Ishikawa (cell line): Measurements from ENCODE around the gene MAPK12.

Experiments used
- CEBPB ChIP-seq: IDR thresholded peaks from 2 replicates; pipeline ENCODE4 v1.6.1; 2012
- CREB1 ChIP-seq: IDR thresholded peaks from 2 replicates; pipeline ENCODE4 v1.6.1; 2012; ENCODE audit warnings: low read depth
- EGR1 ChIP-seq: IDR thresholded peaks from 2 replicates; pipeline ENCODE4 v1.6.1; 2012
- EP300 ChIP-seq: IDR thresholded peaks from 2 replicates; pipeline ENCODE4 v1.6.1; 2012; ENCODE audit warnings: borderline replicate concordance
- FOXM1 ChIP-seq: IDR thresholded peaks from 2 replicates; pipeline ENCODE4 v1.6.1; 2012; ENCODE audit warnings: low read depth, borderline replicate concordance
- MAX ChIP-seq: IDR thresholded peaks from 2 replicates; pipeline ENCODE4 v1.6.1; 2012
- NFIC ChIP-seq: IDR thresholded peaks from 2 replicates; pipeline ENCODE4 v1.6.1; 2012
- RAD21 ChIP-seq: IDR thresholded peaks from 2 replicates; pipeline ENCODE4 v1.6.1; 2012; ENCODE audit warnings: low read depth
- REST ChIP-seq: IDR thresholded peaks from 2 replicates; pipeline ENCODE4 v1.6.1; 2012; ENCODE audit warnings: low read depth, mild to moderate bottlenecking
- TAF1 ChIP-seq: IDR thresholded peaks from 2 replicates; pipeline ENCODE4 v1.6.1; 2012; ENCODE audit warnings: low read depth, mild to moderate bottlenecking
- TCF12 ChIP-seq: IDR thresholded peaks from 2 replicates; pipeline ENCODE4 v1.6.1; 2012; ENCODE audit warnings: low read depth
- TEAD4 ChIP-seq: IDR thresholded peaks from 2 replicates; pipeline ENCODE4 v1.6.1; 2012
- USF1 ChIP-seq: IDR thresholded peaks from 2 replicates; pipeline ENCODE4 v1.6.1; 2012
- YY1 ChIP-seq: IDR thresholded peaks from 2 replicates; pipeline ENCODE4 v1.6.1; 2012; ENCODE audit warnings: low read depth
- ZBTB7A ChIP-seq: IDR thresholded peaks from 2 replicates; pipeline ENCODE4 v1.6.1; 2012; ENCODE audit warnings: low read depth

MAPK12 gene

GRCh38 chr22:50261615-50262459, at the start of gene MAPK12:
Gene MAPK12 (minus strand): TSS chr22:50261683. CDS start chr22:50261509, 174 bp downstream.
- TF ChIP-seq CREB1 (no peak), USF1 (peak; percentile 89)

GRCh38 chr22:50310949-50311444, 49.5 kb upstream of the MAPK12 start:
- no peak for TF ChIP-seq YY1
- no peak for TF ChIP-seq NFIC
- TF ChIP-seq CREB1: no peak
- TF ChIP-seq TCF12: no peak
- no peak for TF ChIP-seq ZBTB7A
- TF ChIP-seq MAX: no peak
- TF ChIP-seq FOXM1: no peak
- no peak for TF ChIP-seq EGR1
- no peak for TF ChIP-seq EP300
- no peak for TF ChIP-seq RAD21
- no peak for TF ChIP-seq CEBPB
- no peak for TF ChIP-seq REST
- TF ChIP-seq USF1: no peak
- no peak for TF ChIP-seq TAF1
- TF ChIP-seq TEAD4: no peak

GRCh38 chr22:50310031-50310722, 48.7 kb upstream of the MAPK12 start:
- no peak for TF ChIP-seq CEBPB
- no peak for TF ChIP-seq CREB1
- no peak for TF ChIP-seq REST
- TF ChIP-seq FOXM1: no peak
- TF ChIP-seq USF1: no peak
- TF ChIP-seq NFIC: no peak
- no peak for TF ChIP-seq TCF12
- TF ChIP-seq TEAD4: no peak
- no peak for TF ChIP-seq EP300
- no peak for TF ChIP-seq MAX
- no peak for TF ChIP-seq RAD21
- TF ChIP-seq ZBTB7A: no peak
- no peak for TF ChIP-seq EGR1
- TF ChIP-seq YY1: no peak

GRCh38 chr22:50309601-50309991, 48.1 kb upstream of the MAPK12 start:
- TF ChIP-seq CREB1 (no peak), REST (no peak), USF1 (no peak), YY1 (no peak), ZBTB7A (no peak), TCF12 (no peak), MAX (no peak), TEAD4 (no peak), FOXM1 (no peak), CEBPB (no peak), RAD21 (no peak)
